Neural cell (in vitro differentiated cells): Measurements from ENCODE around the gene AP3D1.
"Not testable (repeated sequence)": the region's sequence is repeated elsewhere in the genome, so short reads cannot be mapped to it uniquely, and the experiment has no call there.

Experiments
- EP300 ChIP-seq: fragments of 450-650 bp; conservative IDR thresholded peaks from 2 replicates; pipeline ENCODE4 v1.6.1; 2014; ENCODE audit warnings: antibody characterized with exemption, mild to moderate bottlenecking, moderate library complexity; ENCODE audit not compliant: poor library complexity, severe bottlenecking
- EZH2 ChIP-seq: fragments of 200-600, 300-800 bp; shearing (Covaris generic), sonication (generic); IDR thresholded peaks from 2 replicates; pipeline ENCODE4 v1.6.1; 2014; ENCODE audit warnings: antibody characterized with exemption, low read length, borderline replicate concordance, mild to moderate bottlenecking; ENCODE audit not compliant: insufficient read depth, poor library complexity, severe bottlenecking
- POLR2AphosphoS5 ChIP-seq: IDR thresholded peaks from 2 replicates; pipeline ENCODE4 v1.6.1; 2012
- TAF1 ChIP-seq: IDR thresholded peaks from 2 replicates; pipeline ENCODE4 v1.6.1; 2012; ENCODE audit warnings: low read depth
- TF ChIP-seq, protein P1 (sequence below): fragments of 450-650 bp; IDR thresholded peaks from 2 replicates; pipeline ENCODE4 v1.5.1; 2014; ENCODE audit warnings: antibody characterized with exemption, mild to moderate bottlenecking, moderate library complexity; ENCODE audit not compliant: poor library complexity, severe bottlenecking

- TF ChIP-seq, protein P1, sequence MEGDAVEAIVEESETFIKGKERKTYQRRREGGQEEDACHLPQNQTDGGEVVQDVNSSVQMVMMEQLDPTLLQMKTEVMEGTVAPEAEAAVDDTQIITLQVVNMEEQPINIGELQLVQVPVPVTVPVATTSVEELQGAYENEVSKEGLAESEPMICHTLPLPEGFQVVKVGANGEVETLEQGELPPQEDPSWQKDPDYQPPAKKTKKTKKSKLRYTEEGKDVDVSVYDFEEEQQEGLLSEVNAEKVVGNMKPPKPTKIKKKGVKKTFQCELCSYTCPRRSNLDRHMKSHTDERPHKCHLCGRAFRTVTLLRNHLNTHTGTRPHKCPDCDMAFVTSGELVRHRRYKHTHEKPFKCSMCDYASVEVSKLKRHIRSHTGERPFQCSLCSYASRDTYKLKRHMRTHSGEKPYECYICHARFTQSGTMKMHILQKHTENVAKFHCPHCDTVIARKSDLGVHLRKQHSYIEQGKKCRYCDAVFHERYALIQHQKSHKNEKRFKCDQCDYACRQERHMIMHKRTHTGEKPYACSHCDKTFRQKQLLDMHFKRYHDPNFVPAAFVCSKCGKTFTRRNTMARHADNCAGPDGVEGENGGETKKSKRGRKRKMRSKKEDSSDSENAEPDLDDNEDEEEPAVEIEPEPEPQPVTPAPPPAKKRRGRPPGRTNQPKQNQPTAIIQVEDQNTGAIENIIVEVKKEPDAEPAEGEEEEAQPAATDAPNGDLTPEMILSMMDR = not testable (repeated sequence)
- TF ChIP-seq EZH2, EP300, POLR2AphosphoS5, TAF1: not testable (repeated sequence)
Observed at GRCh38 chr19:2131012-2131975, 20.1 kb downstream of the AP3D1 start.
